ENCODE measurements around the gene TUT1.
"Not testable (repeated sequence)": the region's sequence is repeated elsewhere in the genome, so short reads cannot be mapped to it uniquely, and the experiment has no call there.

TUT1 gene

DNA sequence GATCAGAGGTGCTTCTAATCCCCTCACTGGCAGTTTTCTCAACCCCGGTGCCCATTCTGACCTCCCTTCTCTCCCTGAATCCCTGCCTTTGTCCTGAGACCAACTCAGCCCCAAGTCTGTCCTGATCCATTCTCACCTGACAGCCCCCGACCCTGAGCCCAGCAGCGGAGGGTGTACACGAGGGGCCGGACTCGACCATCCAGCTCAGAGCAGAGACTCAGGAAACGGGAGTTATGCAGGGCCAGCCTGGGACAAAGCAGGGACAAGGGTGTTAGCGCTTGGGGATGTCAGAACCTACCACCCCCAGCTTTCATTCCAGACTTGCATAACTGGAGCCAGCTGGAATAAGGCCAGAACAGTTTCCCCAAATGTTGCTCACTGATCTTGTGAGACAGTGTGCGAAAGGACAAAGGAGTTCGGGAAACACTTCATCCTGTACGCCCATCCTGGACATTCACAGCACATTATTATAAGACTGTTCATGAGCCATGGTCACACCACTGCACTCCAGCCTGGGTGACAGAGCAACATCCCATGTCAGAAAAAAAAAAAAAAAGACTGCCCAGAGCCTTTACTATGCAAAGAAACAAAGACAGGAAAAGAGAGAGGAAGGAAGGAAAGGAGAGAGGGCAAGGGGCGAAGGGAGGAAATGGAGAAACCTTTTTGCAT, 14.1 kb downstream of the TUT1 start:
- DNase-seq: no peak

DNA sequence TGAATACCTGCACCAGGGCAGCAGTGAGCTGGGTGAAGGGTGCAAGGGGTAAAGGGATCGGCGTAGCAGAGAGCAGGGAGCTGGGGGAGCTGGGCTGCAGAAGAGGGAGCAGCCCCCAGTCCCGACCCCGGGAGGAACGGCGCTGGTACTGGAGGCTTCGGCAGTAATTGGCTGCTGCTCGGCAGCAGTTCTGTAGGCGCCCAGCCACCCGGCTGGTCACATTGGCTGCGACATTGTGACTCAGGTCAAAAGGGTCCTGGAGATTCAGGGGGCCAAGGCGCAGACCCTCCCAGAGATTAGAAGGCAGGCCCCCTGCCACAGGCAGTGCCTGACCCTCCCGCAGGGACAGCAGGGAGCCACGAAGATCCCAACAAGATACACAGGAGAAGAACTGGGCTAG, 15.5 kb downstream of the TUT1 start:
- no peak for DNase-seq

DNA sequence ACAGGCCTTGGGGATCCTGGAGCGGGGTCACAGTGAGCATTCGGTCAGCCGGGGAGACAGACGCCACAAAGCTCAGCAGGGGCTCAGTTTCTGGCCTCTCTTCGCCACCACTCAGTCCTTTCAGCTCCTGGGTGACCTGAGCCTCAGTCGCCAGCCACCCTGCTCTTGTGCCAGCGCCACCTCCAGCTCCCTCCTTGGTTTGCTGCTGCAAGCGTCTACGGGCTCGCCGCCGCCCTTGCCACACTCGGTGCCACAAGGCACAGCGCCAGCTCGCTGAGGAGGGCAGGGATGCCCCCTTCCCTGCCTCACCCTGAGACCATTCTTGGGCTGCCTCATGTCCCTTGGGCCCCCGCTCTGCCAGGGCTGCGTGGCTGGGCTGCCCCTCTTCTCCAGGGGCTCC, 16.2 kb downstream of the TUT1 start:
- DNase-seq: no peak

DNA sequence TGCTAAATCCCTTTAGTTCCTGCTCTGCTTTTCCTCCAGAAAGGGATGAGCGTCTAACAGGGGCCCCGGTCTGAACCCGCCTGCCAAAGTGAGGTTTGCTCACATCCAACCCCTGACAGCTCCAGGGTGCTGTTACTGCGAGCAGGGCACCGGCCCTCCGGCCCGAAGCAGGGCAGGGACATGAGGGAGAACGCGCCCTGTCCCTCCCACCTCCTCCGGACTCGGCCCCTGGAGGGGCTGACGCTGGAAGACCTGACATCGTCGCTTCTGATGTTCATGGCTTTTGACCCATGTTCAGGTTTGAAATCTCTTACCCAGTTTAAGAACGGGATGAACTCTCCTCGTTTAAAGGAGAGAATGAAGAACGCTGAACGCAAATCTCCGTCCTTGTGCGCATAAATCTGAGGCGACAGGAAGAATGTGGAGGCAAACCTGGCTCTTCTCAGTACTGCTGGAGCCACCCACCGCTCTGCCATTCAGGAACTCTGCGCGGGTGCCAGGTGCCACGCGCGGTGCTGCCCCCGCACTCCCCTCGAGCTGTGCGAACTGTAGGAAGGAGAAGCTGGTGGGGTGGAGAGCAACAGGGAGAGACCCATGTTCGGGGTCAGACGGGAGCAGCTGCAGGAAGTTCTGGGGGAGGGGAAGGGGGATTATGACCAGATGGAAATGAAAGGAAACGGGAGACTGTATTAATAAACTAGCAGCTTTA, 16.8 kb downstream of the TUT1 start:
- peak; percentile 28 for DNase-seq

DNA sequence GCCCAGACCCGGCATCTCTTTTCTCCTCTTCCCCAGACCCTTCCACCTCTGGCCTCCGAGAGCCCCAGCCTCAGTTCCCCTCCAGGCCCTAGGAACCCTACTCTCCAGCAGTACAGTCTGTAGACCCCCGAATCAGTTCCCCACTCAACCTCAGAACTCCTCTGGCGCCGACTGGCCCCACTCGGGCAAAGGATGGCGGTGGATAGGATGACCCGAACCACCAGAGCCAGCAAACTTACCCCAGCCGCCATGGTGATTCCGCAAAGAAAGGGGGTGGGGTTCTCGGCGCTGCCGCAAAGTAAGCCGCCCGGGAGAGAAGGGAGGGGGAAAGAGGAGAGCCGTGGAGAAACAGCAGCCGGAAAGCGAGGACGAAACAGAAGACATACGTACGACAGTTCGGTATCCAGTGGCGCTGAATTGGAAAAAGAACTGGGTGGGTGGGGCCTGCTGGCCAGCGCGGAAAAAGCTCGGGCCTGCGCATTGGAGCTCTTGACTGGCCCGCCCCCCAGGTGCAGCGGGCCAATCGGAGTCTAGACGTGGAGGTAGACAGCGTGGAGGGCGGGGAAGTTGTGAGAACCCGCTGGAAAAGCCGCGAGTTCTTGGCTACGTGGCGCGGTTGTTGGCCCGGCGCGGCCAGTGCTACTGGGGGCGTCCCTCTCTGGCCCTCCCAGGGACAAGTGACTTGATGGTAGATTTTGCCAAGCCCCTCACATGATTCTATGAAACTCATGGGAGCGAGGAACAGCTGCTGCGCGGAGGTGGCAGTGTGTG, 17.5 kb downstream of the TUT1 start, which contains the start of gene EEF1G:
Gene EEF1G, minus strand, starts transcription at position 300 of the 771 bp plus-strand sequence. Its CDS starts 49 bp downstream, at position 251.
- DNase-seq: peak; percentile 100

DNA sequence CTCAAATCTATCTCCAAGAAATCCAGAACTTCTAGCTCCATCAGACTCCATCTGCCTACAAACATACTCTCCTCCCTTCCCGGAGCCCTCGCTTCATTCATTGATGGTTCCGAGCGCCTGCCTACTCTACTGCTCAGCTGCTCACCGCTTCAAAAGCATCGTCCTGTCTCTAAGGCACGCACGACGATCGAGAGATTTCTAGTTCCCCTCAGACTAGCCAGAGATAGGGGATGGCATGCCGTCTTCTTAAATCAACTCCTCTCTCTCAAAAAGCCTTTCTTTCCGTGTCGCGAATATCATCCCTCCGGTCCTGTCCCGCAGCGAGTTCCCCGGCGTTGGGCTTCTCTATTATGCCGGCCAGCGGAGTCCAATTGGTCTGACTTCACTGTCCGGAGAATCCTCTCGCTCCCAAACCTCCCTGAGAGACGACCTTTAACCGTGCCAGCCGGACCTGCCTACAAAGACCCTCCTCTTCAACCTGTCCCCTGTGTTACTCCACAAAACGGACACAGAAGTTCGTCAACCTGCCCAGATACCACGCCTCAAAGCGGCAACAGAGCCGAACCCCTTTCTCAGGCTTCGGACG, 18.2 kb downstream of the TUT1 start:
- no peak for DNase-seq

DNA sequence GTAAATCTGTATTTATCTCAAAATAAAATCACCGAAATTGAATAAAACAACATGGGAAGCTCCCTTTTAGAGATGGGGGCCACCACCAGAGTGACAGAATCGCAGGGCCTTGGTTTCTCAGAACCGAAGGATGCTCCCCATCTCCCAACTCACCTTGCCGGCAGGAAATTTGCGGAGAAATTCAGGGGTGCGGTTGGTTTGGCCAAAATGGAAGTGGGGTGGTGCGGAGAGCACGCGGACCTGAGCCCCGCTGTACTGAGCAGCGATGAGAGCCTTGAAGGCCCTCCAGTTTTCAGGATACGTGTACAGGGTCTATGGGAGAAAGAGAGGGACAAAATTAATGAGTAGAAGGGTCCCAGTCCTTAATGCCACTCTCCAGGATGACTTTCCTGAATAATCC, 18.9 kb downstream of the TUT1 start:
- no peak for DNase-seq

DNA sequence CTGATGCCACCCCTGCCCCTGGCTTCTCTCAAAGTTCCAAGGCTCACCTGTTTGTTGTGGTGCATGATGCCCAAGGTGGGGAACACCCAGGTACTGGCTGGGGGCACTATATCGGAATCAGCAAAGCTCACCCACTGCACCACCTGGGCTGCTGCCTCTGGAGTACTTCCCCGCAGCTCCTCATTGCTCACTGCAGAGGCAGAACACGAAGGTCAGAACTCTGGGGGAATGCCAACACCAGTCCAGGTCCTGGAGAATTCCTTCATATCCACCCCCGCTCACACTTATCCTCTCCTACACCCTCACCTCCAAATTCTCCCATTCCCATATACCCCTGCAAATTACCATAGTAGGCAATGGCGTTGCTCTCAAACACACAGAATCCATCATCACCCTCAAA, 19.8 kb downstream of the TUT1 start:
- not testable (repeated sequence) for DNase-seq

DNA sequence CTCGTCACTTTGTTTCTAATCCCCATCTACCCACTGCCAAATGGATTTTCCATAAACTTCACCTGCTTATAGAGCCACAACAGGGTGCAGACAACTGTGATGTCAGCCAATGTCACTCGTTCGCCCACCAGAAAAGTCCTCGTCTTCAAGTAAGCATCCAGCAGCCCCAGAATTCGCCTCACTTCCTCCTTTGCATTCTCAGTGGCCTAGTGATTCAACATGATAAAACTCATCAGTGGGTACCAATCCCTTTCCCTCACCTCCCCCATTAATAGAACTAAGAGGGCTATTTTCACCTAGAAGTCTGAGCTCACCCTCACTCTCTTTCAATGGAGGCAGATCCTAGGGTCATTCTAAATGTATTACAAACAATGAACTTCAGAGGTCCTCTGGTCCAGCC, 20.4 kb downstream of the TUT1 start:
- DNase-seq: not testable (repeated sequence)

DNA sequence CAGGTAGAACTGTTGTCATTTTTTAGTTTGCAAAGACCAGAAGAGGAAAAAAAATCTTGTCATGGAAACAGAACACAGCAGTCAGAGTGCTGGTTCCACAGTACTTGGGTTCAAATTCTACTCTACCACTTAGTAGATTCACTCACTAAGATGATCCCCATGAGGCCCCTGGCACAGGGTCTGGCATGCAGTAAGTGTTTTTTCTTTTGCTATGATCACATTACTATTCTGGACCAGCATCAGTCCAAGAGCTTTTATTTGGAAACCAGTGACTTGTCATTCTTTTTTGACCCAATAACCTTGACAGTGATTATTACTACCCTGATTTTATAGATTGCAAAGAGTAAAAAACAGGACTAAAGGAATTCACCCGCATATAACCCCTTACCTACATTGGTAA, 21.7 kb downstream of the TUT1 start:
- DNase-seq: no peak

DNA sequence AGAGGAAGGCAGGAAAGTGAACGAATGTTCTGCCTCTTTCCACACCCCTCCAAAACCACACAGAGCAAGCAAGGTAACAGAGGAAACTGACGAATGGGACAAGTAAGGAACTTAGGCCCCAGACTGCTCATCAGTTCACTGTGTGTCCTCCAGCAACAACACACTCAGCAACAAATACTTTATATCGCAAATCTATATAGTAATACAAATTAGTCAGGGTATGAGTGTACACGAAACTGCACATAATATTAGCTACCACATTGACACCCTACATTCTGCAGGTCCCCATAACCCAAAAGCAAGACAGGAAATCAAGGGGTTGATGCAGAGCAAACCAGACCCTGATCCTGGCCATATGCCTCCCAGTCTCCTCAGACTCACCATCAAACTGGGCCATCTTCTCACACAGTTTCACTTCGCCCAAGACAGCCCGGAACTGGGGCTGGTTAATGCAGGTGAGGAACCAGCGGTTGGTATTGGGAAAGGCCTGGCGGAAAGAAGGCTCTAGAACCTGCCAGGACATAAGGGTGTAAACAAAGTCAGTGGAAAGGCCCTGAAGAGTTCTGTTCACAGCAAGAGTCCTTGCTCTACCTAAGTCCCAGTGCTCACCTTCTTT, 24.2 kb downstream of the TUT1 start:
- DNase-seq: no peak

DNA sequence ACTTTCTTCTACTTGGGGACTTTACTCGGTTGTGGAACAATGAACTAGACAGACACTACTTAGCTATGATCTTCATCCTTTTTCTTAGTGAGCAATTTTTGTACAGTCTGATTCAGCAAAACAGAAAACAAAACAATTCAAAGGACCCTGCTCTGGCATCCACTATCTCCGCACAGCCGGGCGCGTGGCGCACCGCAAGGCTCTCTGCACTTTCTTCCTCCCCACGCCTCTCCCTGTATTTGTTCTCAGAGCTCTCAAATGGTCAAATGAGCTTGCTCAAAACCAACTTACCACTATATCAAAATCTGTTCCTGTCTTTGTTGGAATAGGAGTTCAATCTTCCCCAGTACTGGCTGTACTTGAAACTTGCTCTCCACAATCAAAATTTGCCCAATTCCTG, 25.1 kb downstream of the TUT1 start:
- DNase-seq: no peak

DNA sequence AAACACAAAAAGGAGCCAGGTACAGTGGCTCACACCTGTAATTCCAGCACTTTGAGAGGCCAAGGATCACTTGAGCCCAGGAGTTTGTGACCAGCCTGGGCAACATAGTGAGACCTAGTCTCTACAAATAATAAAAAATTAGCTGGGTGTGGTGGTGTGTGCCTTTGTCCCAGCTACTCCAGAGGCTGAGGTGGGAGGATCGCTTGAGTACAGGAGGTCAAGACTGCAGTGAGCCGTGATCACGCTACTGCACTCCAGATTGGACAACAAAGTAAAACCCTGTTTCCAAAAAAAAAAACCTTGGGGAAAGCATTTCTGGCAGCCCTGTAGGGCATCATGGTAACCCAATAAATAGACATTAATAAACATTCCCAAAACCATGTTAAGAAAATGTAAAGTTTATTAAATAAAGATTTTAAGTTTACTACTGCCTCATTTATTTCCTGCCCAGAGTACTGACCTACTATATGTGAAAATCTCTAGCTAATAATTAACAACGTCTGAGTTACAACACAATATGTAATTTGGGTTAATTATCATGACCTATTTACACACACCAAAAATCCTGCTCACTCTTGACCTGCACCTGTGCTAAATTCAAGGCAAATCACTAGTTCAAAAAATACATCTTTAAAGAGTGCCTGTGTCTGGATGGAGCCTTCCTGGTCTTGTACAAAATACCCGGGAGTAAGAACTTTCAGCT, 26.1 kb downstream of the TUT1 start:
- DNase-seq: no peak

DNA sequence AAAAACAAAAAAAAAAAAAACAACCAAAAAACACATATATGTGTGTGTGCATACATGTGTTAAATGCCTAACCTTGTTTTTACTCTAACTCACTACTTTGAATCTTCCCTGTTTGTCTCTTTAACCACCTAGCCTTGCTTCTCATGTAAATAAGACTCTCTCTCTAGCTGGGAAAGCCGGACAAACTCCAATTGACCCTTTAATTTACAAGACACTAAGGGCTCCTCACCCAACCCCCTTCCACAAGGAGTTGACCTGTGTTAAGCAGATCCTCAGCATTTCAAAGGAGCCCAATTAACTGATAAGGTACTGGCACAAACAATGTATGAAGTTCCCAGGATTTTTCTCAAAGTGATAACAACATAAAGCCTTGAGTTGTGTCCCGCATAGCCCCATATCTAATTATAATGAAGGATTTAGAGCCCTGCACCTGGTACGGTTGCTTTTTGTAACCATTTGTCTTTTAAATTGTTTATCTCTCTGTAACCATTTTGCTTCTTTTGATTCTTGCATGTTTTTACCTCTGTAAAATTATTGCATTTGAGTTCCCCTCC, 29.6 kb downstream of the TUT1 start:
- not testable (repeated sequence) for DNase-seq

DNA sequence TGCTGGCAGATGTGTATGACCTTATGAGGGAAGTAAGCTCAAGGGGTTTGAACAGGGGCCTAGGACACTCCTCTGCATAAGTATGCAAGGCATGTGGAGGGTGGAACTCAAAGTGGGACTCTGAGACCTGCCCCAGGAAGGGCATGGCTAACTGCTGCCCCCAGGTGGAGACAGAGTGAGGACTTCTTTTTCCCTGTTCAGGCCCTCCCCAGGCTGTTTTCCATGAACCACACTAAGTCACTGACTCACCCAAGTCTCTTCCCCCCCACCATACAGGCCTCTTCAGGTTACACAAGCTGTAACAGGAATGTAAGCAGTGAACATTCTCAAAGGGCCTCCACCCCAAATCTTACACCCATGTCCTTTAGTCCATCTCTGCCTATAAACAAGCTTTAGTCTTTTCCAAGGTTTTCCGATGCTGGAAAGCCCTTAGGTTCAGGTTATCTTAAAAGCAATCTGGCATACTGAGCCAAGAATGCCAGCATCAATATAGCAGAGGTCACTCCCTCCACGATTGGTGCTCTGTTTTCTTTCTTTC, 30.7 kb downstream of the TUT1 start:
- DNase-seq: peak; percentile 98

DNA sequence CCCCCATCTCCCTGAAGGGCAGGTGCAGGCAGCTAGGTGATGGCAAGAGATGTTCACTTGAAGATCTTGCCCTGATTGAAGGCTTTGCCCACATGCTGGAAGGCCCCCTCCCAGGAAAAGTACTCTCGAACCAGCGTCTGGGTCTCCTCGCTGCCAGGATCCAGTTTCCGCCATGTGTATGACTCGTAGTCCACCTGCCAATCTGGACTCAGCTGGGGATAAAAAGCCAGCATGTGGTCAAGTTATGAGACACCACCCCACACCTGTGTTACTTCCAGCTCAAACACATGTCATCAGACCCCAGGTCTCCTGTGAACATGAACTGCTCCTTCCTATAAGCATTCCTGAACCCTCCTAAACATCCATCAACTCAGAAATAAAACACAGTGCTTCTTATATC, 31.7 kb downstream of the TUT1 start:
- not testable (repeated sequence) for DNase-seq

DNA sequence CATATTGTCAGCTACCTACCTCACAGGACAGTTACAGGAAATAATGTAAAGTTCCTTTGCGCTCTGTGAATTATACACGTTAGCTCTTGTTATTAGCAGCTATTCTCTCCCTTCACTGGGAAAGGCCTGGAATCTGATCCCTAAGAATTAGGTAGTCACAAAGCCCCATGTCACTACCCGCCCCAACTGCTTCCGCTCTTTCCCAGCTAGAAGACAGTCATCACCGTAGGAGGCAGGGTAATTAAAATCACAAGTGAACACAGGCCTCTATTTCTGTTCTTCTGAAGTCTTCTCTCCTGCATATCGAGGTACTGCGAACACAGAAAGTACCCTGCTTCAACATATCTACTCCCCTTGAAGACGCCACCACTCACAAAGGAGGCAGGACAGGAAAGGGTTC, 32.1 kb downstream of the TUT1 start:
- DNase-seq: peak; percentile 33

DNA sequence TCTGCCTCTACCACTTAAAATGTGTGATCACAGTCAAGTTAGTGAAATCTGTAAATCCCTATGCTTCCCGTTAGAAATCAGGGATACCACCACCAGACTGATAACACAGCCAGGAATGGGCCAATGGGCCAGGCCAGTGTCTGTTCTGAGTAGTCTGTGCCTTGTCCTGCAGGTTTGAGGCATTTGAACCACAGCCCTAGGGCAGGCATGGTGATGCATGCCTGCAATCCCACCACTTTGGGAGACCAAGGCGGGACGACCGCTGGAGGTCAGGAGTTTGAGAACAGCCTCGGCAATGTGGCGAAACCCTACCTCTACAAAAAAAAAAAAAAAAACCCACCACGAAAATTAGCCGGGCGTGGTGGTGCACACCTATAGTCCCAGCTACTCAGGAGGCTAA, 32.7 kb downstream of the TUT1 start:
- no peak for DNase-seq

DNA sequence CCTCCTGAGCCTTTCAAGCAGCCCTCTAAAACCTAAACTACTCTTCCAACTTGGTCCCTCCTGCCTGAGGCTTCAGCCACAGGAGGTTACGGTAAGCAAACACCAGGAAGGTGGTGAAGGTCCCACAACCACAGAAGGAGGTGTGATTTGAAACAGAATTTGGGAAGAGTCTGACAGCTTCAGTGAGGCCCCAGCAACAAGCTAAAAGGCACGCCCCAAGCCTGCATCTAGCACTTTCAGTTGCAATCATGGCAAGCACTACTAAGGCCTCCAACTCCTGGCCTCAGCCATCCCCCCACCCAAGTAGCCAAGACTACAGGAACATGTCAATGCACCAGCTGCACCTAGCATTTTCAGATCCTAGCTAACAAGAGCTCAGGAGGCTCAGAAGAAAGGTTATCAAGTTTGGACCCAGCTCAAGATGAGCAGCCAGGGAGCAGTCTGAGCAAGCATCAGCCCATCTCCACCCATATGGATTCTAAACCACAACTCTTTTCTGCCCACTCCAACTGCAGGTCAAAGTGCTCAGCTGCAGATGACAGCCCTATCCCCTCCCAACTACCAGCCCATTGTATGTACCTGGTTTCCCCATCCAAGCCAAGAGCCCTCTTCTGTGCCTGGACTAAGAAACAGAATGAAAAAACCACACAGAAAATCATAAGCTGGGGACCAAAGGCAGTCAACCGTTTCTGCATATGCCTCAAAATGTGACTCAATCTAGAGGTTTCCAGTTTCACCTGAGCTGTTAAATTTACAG, 34.3 kb downstream of the TUT1 start:
- no peak for DNase-seq

DNA sequence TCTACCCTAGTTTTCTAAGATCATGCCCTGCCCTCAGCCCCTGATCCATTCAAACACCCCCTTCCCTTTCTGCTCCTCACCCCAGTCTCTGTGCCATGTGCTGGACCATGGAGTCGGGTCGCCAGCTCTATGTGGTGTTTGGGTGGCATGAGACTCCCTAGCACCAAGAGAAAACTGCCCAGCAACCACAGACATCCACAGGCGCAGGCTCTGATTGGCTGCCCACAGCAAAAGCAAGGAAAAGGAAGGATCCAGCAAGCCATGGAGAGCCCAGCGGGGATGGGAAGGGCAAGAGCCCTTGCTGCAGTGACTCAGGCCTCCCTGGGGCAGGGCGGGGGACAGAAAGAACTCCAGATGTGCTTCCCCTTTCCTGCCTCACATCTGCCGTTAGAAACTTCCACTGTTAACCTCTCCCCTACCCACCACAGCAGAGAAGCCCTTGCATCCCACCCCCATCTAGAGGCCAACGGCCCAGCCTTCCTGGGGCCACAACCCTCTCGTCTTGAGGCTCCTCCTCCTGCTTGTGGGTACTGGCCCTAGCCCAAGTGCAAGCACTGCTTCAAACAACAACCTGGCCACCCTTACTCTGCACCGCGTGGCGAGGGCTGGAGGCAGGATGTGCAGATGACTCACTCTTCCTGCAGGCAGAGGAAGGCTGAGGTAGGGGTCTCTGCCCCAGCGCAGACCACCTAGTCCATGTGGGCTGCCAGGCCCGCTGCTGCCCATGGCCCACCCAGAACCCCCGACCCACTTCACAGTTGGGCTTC, 35.0 kb downstream of the TUT1 start:
- peak; percentile 98 for DNase-seq
